Trophoblast cell (in vitro differentiated cells and primary cell): ENCODE results near the gene UGT1A4.

Source experiments
- DNase-seq, 2 donors: peaks; one replicate each; pipeline ENCODE4 v3.0.0-alpha.2; 2016
- H2AFZ ChIP-seq: 2 replicates; pipeline ENCODE4 v1.6.1; 2013; ENCODE audit warnings: low read length, moderate library complexity, mild to moderate bottlenecking; ENCODE audit not compliant: insufficient read depth, poor library complexity
- H2AK5ac ChIP-seq: 2 replicates; pipeline ENCODE4 v1.6.1; 2013; ENCODE audit warnings: mild to moderate bottlenecking, low read length
- H2BK120ac ChIP-seq: 2 replicates; pipeline ENCODE4 v1.6.1; 2013; ENCODE audit warnings: low read length, mild to moderate bottlenecking, moderate library complexity; ENCODE audit not compliant: insufficient read depth, poor library complexity
- H2BK12ac ChIP-seq: 2 replicates; pipeline ENCODE4 v1.6.1; 2013; ENCODE audit warnings: mild to moderate bottlenecking, low read length, moderate library complexity
- H2BK5ac ChIP-seq: 2 replicates; pipeline ENCODE4 v1.6.1; 2013; ENCODE audit warnings: low read length, low read depth, moderate library complexity, mild to moderate bottlenecking; ENCODE audit not compliant: poor library complexity
- H3K14ac ChIP-seq: 2 replicates; pipeline ENCODE4 v1.6.1; 2013; ENCODE audit warnings: mild to moderate bottlenecking, low read length
- H3K18ac ChIP-seq: 2 replicates; pipeline ENCODE4 v1.6.1; 2013; ENCODE audit warnings: mild to moderate bottlenecking, low read length
- H3K23ac ChIP-seq: 2 replicates; pipeline ENCODE4 v1.6.1; 2013; ENCODE audit warnings: low read length
- H3K27ac ChIP-seq: 2 replicates; pipeline ENCODE4 v1.5.1; 2013; ENCODE audit warnings: low read depth, mild to moderate bottlenecking, inconsistent platforms, low read length, moderate library complexity
- H3K27me3 ChIP-seq: 2 replicates; pipeline ENCODE4 v1.6.1; 2013; ENCODE audit warnings: inconsistent platforms, mild to moderate bottlenecking, low read length, moderate library complexity; ENCODE audit not compliant: insufficient read depth
- H3K36me3 ChIP-seq, 2 experiments: 1 replicate in 1 of 2; 2 replicates in 1 of 2; pipeline ENCODE4 v1.6.1; 2013; ENCODE audit warnings: low read length in 2 of 2, mild to moderate bottlenecking in 2 of 2, moderate library complexity in 1 of 2; ENCODE audit not compliant: insufficient read depth in 2 of 2, control insufficient read depth in 1 of 2
- H3K4ac ChIP-seq: 2 replicates; pipeline ENCODE4 v1.6.1; 2013; ENCODE audit warnings: low read depth, mild to moderate bottlenecking, low read length, moderate library complexity
- H3K4me1 ChIP-seq, 2 experiments: 1 replicate in 1 of 2; 2 replicates in 1 of 2; pipeline ENCODE4 v1.6.1; 2013; ENCODE audit warnings: low read length in 2 of 2, mild to moderate bottlenecking in 2 of 2, moderate library complexity in 1 of 2; ENCODE audit not compliant: insufficient read depth in 2 of 2, control insufficient read depth in 1 of 2
- H3K4me2 ChIP-seq: 2 replicates; pipeline ENCODE4 v1.6.1; 2013; ENCODE audit warnings: inconsistent platforms, mild to moderate bottlenecking, low read length, moderate library complexity
- H3K4me3 ChIP-seq: 2 replicates; pipeline ENCODE4 v1.5.1; 2013; ENCODE audit warnings: mild to moderate bottlenecking, low read depth, low read length, inconsistent platforms
- H3K79me1 ChIP-seq: one replicate; pipeline ENCODE4 v1.6.1; 2013; ENCODE audit warnings: low read length
- H3K79me2 ChIP-seq: 2 replicates; pipeline ENCODE4 v1.6.1; 2013; ENCODE audit warnings: low read length, mild to moderate bottlenecking; ENCODE audit not compliant: control insufficient read depth, insufficient read depth, poor library complexity
- H3K9ac ChIP-seq: 2 replicates; pipeline ENCODE4 v1.6.1; 2013; ENCODE audit warnings: mild to moderate bottlenecking, low read length
- H3K9me3 ChIP-seq: 2 replicates; pipeline ENCODE4 v1.6.1; 2013; ENCODE audit warnings: low read depth, mild to moderate bottlenecking, control low read depth, inconsistent platforms, low read length; ENCODE audit not compliant: insufficient read depth
- H4K12ac ChIP-seq: 2 replicates; pipeline ENCODE4 v1.6.1; 2013; ENCODE audit warnings: low read depth, mild to moderate bottlenecking, low read length, moderate library complexity
- H4K8ac ChIP-seq: 2 replicates; pipeline ENCODE4 v1.6.1; 2013; ENCODE audit warnings: low read depth, mild to moderate bottlenecking, low read length, moderate library complexity
- H4K91ac ChIP-seq: one replicate; pipeline ENCODE4 v1.6.1; 2013; ENCODE audit warnings: low read depth, mild to moderate bottlenecking, low read length, moderate library complexity
- WGBS: extraction: QIAGEN DNeasy Blood & Tissue Kit; methylation state at CpG from one replicate; pipeline ENCODE4 v1.1.7; 2013; ENCODE audit warnings: missing lambda C conversion rate; ENCODE audit not compliant: insufficient read length, insufficient coverage; ENCODE audit errors: extremely low coverage; 5-methylcytosine and 5-hydroxymethylcytosine counted together

Gene UGT1A4

GRCh38 chr2:233818639-233819621 is 100.4 kb downstream of the UGT1A4 start:
- H2AFZ ChIP-seq = no peak overlapping the region
- no peak for DNase-seq
- no CpG with 5 or more reads among the region's 17 CpGs for WGBS
- H4K8ac ChIP-seq = no peak overlapping the region
- H3K4me3 ChIP-seq = no peak overlapping the region
- H3K4me2 ChIP-seq = no peak overlapping the region
- H3K4me1 ChIP-seq = no peaks in the 10 kb centered on the region
- no peak overlapping the region for H3K14ac ChIP-seq
- H2BK120ac ChIP-seq = no peak overlapping the region
- H3K4ac ChIP-seq = no peak overlapping the region
- no peaks in the 10 kb centered on the region for H3K79me1 ChIP-seq
- peaks cover 5% of the 10 kb centered on the region for H3K9me3 ChIP-seq
- H3K27me3 ChIP-seq = no peaks in the 10 kb centered on the region
- no peak overlapping the region for H3K23ac ChIP-seq
- no peaks in the 10 kb centered on the region for H3K36me3 ChIP-seq
- no peak overlapping the region for H2BK12ac ChIP-seq
- H4K91ac ChIP-seq = no peak overlapping the region
- no peak overlapping the region for H2AK5ac ChIP-seq
- no peak overlapping the region for H3K27ac ChIP-seq
- no peak overlapping the region for H3K9ac ChIP-seq
- no peak overlapping the region for H4K12ac ChIP-seq
- H3K18ac ChIP-seq = no peak overlapping the region
- no peaks in the 10 kb centered on the region for H3K79me2 ChIP-seq
- no peak overlapping the region for H2BK5ac ChIP-seq

- no peak overlapping the region for H3K4ac ChIP-seq
- no peak overlapping the region for H3K4me3 ChIP-seq
- H4K91ac ChIP-seq = no peak overlapping the region
- peaks cover 5% of the 10 kb centered on the region for H3K9me3 ChIP-seq
- no peak overlapping the region for H3K9ac ChIP-seq
- WGBS = no CpG with 5 or more reads among the region's 18 CpGs
- H4K12ac ChIP-seq = no peak overlapping the region
- H3K4me2 ChIP-seq = no peak overlapping the region
- no peak overlapping the region for H3K18ac ChIP-seq
- no peak for DNase-seq
- no peak overlapping the region for H3K14ac ChIP-seq
- H3K27ac ChIP-seq = no peak overlapping the region
- no peak overlapping the region for H2AFZ ChIP-seq
- no peak overlapping the region for H2BK120ac ChIP-seq
- H2BK12ac ChIP-seq = no peak overlapping the region
- H2BK5ac ChIP-seq = no peak overlapping the region
- H3K79me1 ChIP-seq = no peaks in the 10 kb centered on the region
- no peaks in the 10 kb centered on the region for H3K4me1 ChIP-seq
- no peak overlapping the region for H3K23ac ChIP-seq
- no peaks in the 10 kb centered on the region for H3K36me3 ChIP-seq
- H2AK5ac ChIP-seq = no peak overlapping the region
- no peaks in the 10 kb centered on the region for H3K79me2 ChIP-seq
- no peak overlapping the region for H4K8ac ChIP-seq
- H3K27me3 ChIP-seq = no peaks in the 10 kb centered on the region
Observed at GRCh38 chr2:233819884-233820773, 101.6 kb downstream of the UGT1A4 start.

GRCh38 chr2:233820774-233821105 is 102.2 kb downstream of the UGT1A4 start:
- Histone ChIP-seq H3K4me2 (no peak overlapping the region), H3K36me3 (no peaks in the 10 kb centered on the region), H3K79me1 (no peaks in the 10 kb centered on the region), H3K18ac (no peak overlapping the region), H3K4me3 (no peak overlapping the region), H4K8ac (no peak overlapping the region), H3K4ac (no peak overlapping the region), H3K79me2 (no peaks in the 10 kb centered on the region), H3K14ac (no peak overlapping the region), H3K9me3 (peaks cover 5% of the 10 kb centered on the region), H2AK5ac (no peak overlapping the region), H3K27me3 (no peaks in the 10 kb centered on the region), H2BK120ac (no peak overlapping the region), H3K9ac (no peak overlapping the region), H3K27ac (no peak overlapping the region), H4K12ac (no peak overlapping the region), H2BK12ac (no peak overlapping the region), H3K4me1 (no peaks in the 10 kb centered on the region), H4K91ac (no peak overlapping the region), H2BK5ac (no peak overlapping the region), H3K23ac (no peak overlapping the region), H2AFZ (no peak overlapping the region)
- WGBS = no CpG with 5 or more reads among the region's 6 CpGs
- no peak for DNase-seq

- no peak overlapping the region for H2AK5ac ChIP-seq
- no peak overlapping the region for H3K27ac ChIP-seq
- no peak overlapping the region for H4K91ac ChIP-seq
- H3K79me2 ChIP-seq = no peaks in the 10 kb centered on the region
- H4K12ac ChIP-seq = no peak overlapping the region
- no peaks in the 10 kb centered on the region for H3K79me1 ChIP-seq
- H3K23ac ChIP-seq = no peak overlapping the region
- H3K4me1 ChIP-seq = no peaks in the 10 kb centered on the region
- no peak overlapping the region for H2BK5ac ChIP-seq
- no peak overlapping the region for H3K4ac ChIP-seq
- no peak overlapping the region for H3K4me3 ChIP-seq
- H3K27me3 ChIP-seq = no peaks in the 10 kb centered on the region
- WGBS = no CpG with 5 or more reads among the region's 3 CpGs
- H4K8ac ChIP-seq = no peak overlapping the region
- no peak overlapping the region for H2BK12ac ChIP-seq
- H3K18ac ChIP-seq = no peak overlapping the region
- no peak overlapping the region for H3K9ac ChIP-seq
- no peak for DNase-seq
- H2BK120ac ChIP-seq = no peak overlapping the region
- H3K14ac ChIP-seq = no peak overlapping the region
- no peak overlapping the region for H2AFZ ChIP-seq
- H3K9me3 ChIP-seq = peaks cover 5% of the 10 kb centered on the region
- no peaks in the 10 kb centered on the region for H3K36me3 ChIP-seq
- no peak overlapping the region for H3K4me2 ChIP-seq
Observed at GRCh38 chr2:233821196-233821595, 102.7 kb downstream of the UGT1A4 start.
